ENCODE results near the gene LRRK1. TPM values are rescaled to one million over a fixed set of nuclear protein-coding genes. Genes with fewer than 3 reads are reported as not detected.
"Not testable (repeated sequence)": the region's sequence is repeated elsewhere in the genome, so short reads cannot be mapped to it uniquely, and the experiment has no call there.

LRRK1 gene
- total RNA-seq, 1 experiment from 2014 or later = 1.7 TPM

GRCh38 chr15:101069654-101069973, 150.5 kb downstream of the LRRK1 start:
- no peak for DNase-seq (ENCODE audit: low read depth)

- DNase-seq (ENCODE audit: low read depth) = no peak
These were observed 150.9 kb downstream of the LRRK1 start for GRCh38 chr15:101070024-101070423.

GRCh38 chr15:101070502-101071273, 151.5 kb downstream of the LRRK1 start:
- peak; percentile 93 for DNase-seq (ENCODE audit: low read depth)

GRCh38 chr15:101071651-101072050, 152.5 kb downstream of the LRRK1 start:
- no peak for DNase-seq (ENCODE audit: low read depth)

- not testable (repeated sequence) for DNase-seq (ENCODE audit: low read depth)
These were observed 153.1 kb downstream of the LRRK1 start for GRCh38 chr15:101072235-101072634.

- not testable (repeated sequence) for DNase-seq (ENCODE audit: low read depth)
These were observed 158.9 kb downstream of the LRRK1 start for GRCh38 chr15:101077806-101078668.

- DNase-seq (ENCODE audit: low read depth) = no peak
These were observed 159.6 kb downstream of the LRRK1 start for GRCh38 chr15:101078669-101079323.

GRCh38 chr15:101081900-101082299, 162.7 kb downstream of the LRRK1 start:
- no peak for DNase-seq (ENCODE audit: low read depth)

- no peak for DNase-seq (ENCODE audit: low read depth)
These were observed 164.3 kb downstream of the LRRK1 start for GRCh38 chr15:101083336-101084045.

- no peak for DNase-seq (ENCODE audit: low read depth)
These were observed 165.6 kb downstream of the LRRK1 start for GRCh38 chr15:101084801-101085200.

- DNase-seq (ENCODE audit: low read depth) = no peak
These were observed 166.1 kb downstream of the LRRK1 start for GRCh38 chr15:101085311-101085700.

- no peak for DNase-seq (ENCODE audit: low read depth)
These were observed 167.4 kb downstream of the LRRK1 start for GRCh38 chr15:101086394-101087171.

- no peak for DNase-seq (ENCODE audit: low read depth)
These were observed 168.1 kb downstream of the LRRK1 start for GRCh38 chr15:101087172-101087769.

GRCh38 chr15:101088271-101088670, 169.1 kb downstream of the LRRK1 start:
- DNase-seq (ENCODE audit: low read depth) = no peak

GRCh38 chr15:101088788-101089578, 169.8 kb downstream of the LRRK1 start:
- DNase-seq (ENCODE audit: low read depth) = peak; percentile 45

GRCh38 chr15:101089579-101090427, 170.6 kb downstream of the LRRK1 start:
- no peak for DNase-seq (ENCODE audit: low read depth)

- no peak for DNase-seq (ENCODE audit: low read depth)
These were observed 171.3 kb downstream of the LRRK1 start for GRCh38 chr15:101090428-101090790.

- peak; percentile 79 for DNase-seq (ENCODE audit: low read depth)
These were observed 172.2 kb downstream of the LRRK1 start for GRCh38 chr15:101091080-101092017.
